Left ventricle myocardium inferior (tissue), 1 donor: Measurements from ENCODE around the gene AP2A2. TPM values are rescaled to one million over a fixed set of nuclear protein-coding genes. Genes with fewer than 3 reads are reported as not detected.

Source experiments
- DNase-seq: peaks from one replicate; pipeline ENCODE4 v3.0.0-alpha.2; 2020
- H3K27ac ChIP-seq: fragments of 200-600 bp; replicated peaks from 2 replicates; pipeline ENCODE4 v1.8.0; 2021
- H3K27me3 ChIP-seq: fragments of 200-600 bp; 2 replicates; pipeline ENCODE4 v1.8.0; 2021; ENCODE audit warnings: low read depth
- H3K36me3 ChIP-seq: fragments of 200-600 bp; 2 replicates; pipeline ENCODE4 v1.8.0; 2021
- H3K4me1 ChIP-seq: fragments of 200-600 bp; 2 replicates; pipeline ENCODE4 v1.8.0; 2021
- H3K4me3 ChIP-seq: fragments of 200-600 bp; 2 replicates; pipeline ENCODE4 v1.8.0; 2021; ENCODE audit warnings: mild to moderate bottlenecking, moderate library complexity
- H3K9me3 ChIP-seq: fragments of 200-600 bp; replicated peaks from 2 replicates; pipeline ENCODE4 v1.8.0; 2021
- CTCF ChIP-seq: fragments of 200-600 bp; IDR thresholded peaks from 2 replicates; pipeline ENCODE4 v1.8.0; 2021; ENCODE audit warnings: antibody characterized with exemption, mild to moderate bottlenecking, borderline replicate concordance
- intact Hi-C: fragments of 100-400 bp; cut with micrococcal nuclease; formaldehyde crosslinking; loops from one replicate; pipeline ENCODE4 v1.11.0; 2022
- total RNA-seq: library from RNA; stranded (reverse); fragmentation: NEBNext Ultra II Directional; extraction: Animal tissue kit (Norgen Biotek cat#: 25700); gene quantifications from one replicate; pipeline ENCODE4 v1.2.1, GENCODE V29; 2021
- donor health status: DM: no; HTN: yes; CAD: no; lungs with severe emphysema.

Gene AP2A2
- total RNA-seq, 1 donor from 2014 or later = 41.4 TPM

GRCh38 chr11:933142-933851 is 7.6 kb downstream of the AP2A2 start:
- intact Hi-C loops = no loop called here
- H3K27ac ChIP-seq = peak overlapping the region; percentile 54
- H3K4me3 ChIP-seq = peak overlapping the region; percentile 14
- H3K27me3 ChIP-seq = no peaks in the 10 kb centered on the region
- no peak for DNase-seq
- H3K36me3 ChIP-seq = peaks cover 6% of the 10 kb centered on the region
- peaks cover 69% of the 10 kb centered on the region for H3K4me1 ChIP-seq
- no peaks in the 10 kb centered on the region for H3K9me3 ChIP-seq
- no peak for TF ChIP-seq CTCF

DNA sequence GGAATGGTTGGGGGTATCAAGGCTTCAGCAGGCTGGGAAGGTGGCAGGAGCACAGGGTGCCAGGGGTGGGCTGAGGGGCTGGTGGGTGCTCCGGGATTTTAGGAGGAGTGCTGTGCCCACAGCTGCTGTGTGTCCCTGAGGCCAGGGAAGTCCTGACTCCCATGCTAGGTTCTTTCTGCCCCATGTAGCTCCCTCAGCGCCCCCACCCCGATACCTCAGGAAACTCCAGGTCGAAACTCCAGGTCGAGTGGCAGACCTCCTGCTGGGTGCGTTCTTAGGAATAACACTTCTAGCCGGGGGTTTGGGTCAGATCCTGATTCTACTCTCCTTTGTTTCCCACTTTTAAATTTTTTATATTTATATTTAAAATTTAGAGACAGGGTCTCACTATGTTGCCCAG is 8.3 kb downstream of the AP2A2 start:
- Histone ChIP-seq H3K27me3 (no peaks in the 10 kb centered on the region), H3K27ac (peak overlapping the region; percentile 54), H3K4me1 (peaks cover 69% of the 10 kb centered on the region), H3K4me3 (no peak overlapping the region), H3K36me3 (peaks cover 6% of the 10 kb centered on the region), H3K9me3 (no peaks in the 10 kb centered on the region)
- intact Hi-C loops = no loop called here
- no peak for DNase-seq
- TF ChIP-seq CTCF = no peak

DNA sequence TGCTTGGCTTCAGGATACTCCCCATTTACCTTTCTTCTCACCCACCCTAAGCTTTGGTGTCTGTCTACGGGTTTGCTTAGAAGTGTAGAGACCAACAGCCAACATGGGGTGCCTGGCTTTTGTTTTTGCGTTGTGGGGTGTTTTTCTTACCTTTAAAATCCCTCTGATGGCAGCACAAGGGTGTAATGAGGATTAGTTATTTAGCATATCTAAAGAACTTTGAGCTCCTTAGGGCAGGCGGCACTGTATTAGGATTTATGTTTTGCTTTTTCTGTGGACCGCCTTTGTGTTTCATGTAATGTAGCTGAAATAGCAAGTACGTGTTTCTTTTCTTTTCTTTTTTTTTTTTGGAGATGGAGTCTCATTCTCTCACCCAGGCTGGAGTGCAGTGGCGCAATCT is 8.9 kb downstream of the AP2A2 start:
- H3K4me1 ChIP-seq = peaks cover 64% of the 10 kb centered on the region
- H3K36me3 ChIP-seq = peaks cover 6% of the 10 kb centered on the region
- DNase-seq = no peak
- no peak for TF ChIP-seq CTCF
- intact Hi-C loops = no loop called here
- H3K27ac ChIP-seq = peak overlapping the region; percentile 54
- no peaks in the 10 kb centered on the region for H3K9me3 ChIP-seq
- no peaks in the 10 kb centered on the region for H3K27me3 ChIP-seq
- no peak overlapping the region for H3K4me3 ChIP-seq

GRCh38 chr11:936199-936598 is 10.5 kb downstream of the AP2A2 start:
- H3K9me3 ChIP-seq = no peaks in the 10 kb centered on the region
- intact Hi-C loops = no loop called here
- H3K36me3 ChIP-seq = peaks cover 6% of the 10 kb centered on the region
- H3K4me1 ChIP-seq = peaks cover 63% of the 10 kb centered on the region
- H3K4me3 ChIP-seq = no peak overlapping the region
- no peaks in the 10 kb centered on the region for H3K27me3 ChIP-seq
- TF ChIP-seq CTCF = no peak
- DNase-seq = no peak
- no peak overlapping the region for H3K27ac ChIP-seq

DNA sequence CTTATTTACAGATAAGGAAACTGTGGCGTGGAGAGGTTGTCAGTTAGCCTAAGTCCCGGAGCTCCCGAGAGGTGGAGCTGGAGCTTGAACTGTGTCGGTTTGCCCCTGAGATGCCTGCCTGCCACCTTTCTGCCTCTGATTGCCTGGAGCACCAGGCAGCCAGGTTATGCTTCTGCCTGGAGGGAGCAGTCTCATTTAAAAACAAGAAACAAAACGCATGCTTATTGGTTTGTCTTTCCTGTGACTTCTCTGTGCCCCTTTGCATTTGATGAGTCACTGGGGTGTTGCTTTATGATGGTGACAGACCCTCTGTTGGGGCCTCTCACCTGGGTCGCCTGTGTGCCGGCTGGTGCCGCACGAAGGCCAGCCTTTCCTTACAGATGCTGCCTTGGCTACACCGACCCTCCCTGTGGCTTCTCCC is 12.2 kb downstream of the AP2A2 start:
- intact Hi-C loops = no loop called here
- no peaks in the 10 kb centered on the region for H3K9me3 ChIP-seq
- no peak for TF ChIP-seq CTCF

More for the DNA sequence above, 12.2 kb downstream of the AP2A2 start:
- DNase-seq = no peak
- no peaks in the 10 kb centered on the region for H3K27me3 ChIP-seq
- peaks cover 63% of the 10 kb centered on the region for H3K4me1 ChIP-seq
- peaks cover 6% of the 10 kb centered on the region for H3K36me3 ChIP-seq
- no peak overlapping the region for H3K4me3 ChIP-seq
- no peak overlapping the region for H3K27ac ChIP-seq
